ENCODE measurements around the gene SLC25A26.

DNA sequence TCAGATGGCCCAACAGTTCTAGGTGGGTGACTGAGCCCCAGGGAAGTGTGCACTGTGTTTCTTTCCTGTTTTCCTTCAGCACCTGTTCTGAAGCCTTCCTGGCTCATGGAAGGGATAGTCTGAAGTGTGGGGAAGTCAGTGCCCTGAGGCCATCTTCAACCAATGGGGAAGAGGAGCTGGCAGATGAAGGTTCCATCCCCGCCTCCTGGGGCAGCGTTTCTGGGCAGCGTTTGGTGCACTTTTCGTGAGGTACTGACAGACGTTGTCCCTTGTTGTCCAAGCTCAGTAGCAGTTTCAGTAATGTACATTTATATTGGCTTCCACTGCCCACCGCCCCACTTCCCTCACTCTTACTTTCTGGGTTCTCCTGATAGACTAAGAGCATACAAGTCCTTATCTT, 42.6 kb upstream of the SLC25A26 start:
- TF ChIP-seq EP300 (IDR thresholded peaks at IDR 0.05), result no peak
- TF ChIP-seq, protein P1, sequence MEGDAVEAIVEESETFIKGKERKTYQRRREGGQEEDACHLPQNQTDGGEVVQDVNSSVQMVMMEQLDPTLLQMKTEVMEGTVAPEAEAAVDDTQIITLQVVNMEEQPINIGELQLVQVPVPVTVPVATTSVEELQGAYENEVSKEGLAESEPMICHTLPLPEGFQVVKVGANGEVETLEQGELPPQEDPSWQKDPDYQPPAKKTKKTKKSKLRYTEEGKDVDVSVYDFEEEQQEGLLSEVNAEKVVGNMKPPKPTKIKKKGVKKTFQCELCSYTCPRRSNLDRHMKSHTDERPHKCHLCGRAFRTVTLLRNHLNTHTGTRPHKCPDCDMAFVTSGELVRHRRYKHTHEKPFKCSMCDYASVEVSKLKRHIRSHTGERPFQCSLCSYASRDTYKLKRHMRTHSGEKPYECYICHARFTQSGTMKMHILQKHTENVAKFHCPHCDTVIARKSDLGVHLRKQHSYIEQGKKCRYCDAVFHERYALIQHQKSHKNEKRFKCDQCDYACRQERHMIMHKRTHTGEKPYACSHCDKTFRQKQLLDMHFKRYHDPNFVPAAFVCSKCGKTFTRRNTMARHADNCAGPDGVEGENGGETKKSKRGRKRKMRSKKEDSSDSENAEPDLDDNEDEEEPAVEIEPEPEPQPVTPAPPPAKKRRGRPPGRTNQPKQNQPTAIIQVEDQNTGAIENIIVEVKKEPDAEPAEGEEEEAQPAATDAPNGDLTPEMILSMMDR (IDR thresholded peaks at IDR 0.05), result no peak
- no peak for TF ChIP-seq POLR2A (IDR thresholded peaks at IDR 0.05)
- no peak for TF ChIP-seq POLR2AphosphoS5 (IDR thresholded peaks at IDR 0.05)

All from sigmoid colon (tissue), 4 donors.